Limb (tissue), 2 donors: Measurements from ENCODE around the gene URM1.
A peak's percentile ranks its signal among the peaks of the same experiment; 100 is the strongest.

Source experiments
- DNase-seq, 2 donors: peaks; one replicate each; pipeline ENCODE4 v3.0.0-alpha.2; 2016; ENCODE audit errors: extremely low spot score in 2 of 2

URM1 gene

DNA sequence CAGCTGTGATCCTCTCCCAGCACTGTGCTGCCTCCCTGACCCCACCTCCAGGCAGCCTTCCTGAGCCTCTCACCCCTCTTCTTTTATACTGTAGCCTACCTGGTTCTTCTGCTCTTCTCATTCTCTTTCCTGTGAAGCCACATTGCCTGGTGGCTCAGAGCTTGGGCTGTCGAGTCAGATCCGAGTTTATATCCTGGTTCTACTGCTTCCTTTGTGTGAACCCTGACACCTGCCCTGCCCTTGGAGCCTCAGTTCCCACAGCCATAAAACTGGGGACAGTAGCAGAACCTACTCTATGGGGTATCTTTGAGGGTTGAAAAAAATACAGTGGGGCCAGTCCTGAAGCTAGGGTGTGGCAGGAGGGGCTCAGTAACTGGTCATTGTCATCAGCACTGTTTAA is 22.0 kb upstream of the URM1 start:
- no peak for DNase-seq

DNA sequence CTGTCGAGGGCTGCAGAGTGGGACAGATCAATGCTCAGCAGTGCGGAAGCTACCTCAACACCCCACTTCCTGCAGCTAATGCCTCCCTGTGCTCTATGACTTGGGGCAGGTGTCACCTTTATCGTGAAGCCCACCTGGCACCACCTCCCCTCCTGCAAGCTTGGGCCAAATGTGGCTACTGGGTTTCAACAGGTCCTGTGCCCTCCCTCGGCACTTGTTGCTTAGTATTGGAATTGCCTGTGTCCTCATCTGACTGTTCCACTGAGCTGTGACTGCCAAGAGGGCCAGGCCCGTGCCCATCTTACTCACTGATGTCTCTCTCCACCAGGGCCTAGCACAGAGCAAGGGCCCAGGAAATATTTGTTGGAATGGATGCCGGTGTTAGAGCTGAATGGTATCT is 21.4 kb upstream of the URM1 start:
- DNase-seq, result no peak

DNA sequence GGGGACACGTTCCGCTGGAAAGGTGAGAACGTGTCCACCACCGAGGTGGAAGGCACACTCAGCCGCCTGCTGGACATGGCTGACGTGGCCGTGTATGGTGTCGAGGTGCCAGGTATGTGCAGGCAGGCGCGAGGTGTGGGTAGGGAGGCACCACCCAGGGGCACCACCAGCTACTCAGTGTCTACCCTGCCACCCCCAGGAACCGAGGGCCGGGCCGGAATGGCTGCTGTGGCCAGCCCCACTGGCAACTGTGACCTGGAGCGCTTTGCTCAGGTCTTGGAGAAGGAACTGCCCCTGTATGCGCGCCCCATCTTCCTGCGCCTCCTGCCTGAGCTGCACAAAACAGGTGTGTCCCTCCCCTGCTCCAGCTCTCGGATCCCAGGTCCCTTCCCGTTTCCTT is 15.7 kb upstream of the URM1 start:
- DNase-seq, result no peak

DNA sequence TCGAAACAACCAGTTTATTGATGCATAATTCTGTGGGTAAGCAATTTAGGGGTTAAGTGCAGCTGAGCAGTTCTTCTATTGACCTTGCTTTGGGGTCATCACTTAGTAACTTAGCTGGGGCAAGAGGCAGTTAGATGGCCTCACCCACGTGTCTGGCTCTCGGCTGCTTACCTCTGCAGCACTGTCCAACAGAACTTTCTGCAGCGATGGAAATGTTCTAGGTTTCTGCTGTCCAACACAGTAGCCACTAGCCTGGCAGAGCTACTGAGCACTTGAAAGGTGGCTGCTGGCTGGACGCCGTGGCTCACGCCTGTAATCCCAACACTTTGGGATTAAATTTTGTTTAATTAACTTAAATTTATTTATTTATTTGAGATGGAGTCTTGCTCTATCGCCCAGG is 13.1 kb upstream of the URM1 start:
- DNase-seq, result no peak

DNA sequence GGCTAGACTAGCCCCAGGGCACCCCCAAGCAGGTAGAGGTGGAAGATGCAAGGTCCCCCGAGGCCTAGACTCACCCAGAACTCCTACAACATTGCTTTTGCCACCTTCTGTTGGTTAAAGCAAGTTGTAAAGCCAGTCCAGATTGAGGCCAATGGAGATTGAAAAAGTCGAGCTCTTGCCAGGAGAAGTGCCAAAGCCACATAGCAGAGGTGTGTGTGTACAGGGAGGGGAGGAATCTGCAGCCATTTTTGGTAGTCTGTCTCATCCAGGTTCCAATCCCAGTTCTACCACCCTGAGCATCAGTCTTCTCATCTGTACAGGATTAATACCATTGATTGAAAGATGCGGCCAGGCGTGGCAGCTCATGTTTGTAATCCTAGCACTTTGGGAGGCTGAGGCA is 12.3 kb upstream of the URM1 start:
- DNase-seq, result no peak

DNA sequence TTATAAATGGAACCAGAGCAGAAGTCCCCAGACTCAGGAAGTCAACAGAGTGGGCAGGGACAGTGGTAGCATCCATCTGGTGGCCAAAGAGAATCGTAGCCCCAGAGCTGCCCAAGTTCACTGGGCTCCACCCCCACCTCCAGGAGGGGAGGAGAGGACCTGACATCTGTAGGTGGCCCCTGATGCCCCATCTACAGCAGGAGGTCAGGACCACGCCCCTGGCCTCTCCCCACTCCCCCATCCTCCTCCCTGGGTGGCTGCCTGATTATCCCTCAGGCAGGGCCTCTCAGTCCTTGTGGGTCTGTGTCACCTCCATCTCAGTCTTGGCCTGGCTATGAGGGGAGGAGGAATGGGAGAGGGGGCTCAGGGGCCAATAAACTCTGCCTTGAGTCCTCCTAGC is 10.3 kb upstream of the URM1 start:
- DNase-seq, result no peak

- DNase-seq, result peak in 1 of 2 donors; percentile 51
Observed at GRCh38 chr9:128361296-128361985, 9.7 kb upstream of the URM1 start.

DNA sequence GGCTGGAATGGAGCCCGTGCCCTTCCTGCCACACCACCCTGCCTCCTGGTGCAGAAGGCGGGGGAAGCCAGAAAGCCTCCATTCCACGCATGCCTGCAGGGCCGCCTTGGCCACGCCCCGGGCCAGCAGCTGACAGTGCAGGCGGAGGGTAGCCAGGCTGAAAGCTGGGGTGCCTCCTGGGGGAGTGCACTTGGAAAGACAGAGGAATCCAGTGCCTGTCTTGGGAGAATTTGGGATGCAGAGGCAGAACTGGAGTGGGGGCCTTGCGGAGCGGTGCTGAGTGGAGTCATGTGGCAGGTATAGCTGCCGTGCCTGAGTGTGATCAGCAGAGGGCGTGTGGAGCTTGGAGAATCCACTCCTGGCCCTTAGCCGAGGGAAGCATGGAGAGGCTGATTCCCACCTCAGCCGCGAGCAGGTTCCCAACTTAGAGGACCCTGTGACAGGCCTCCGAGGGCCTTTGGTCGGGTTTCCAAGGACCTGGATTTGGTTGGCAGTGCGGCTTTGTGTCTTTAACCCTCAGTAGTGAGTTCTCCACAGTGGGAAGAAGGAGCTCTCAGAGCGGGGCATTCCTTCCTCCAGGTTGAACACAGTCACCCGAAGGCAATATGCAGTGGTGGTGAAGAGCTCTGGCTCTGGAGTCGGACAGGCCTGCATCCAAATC is 9.1 kb upstream of the URM1 start:
- peak; percentile 90 to 91 for DNase-seq

GRCh38 chr9:128362774-128363173 is 8.4 kb upstream of the URM1 start:
- no peak for DNase-seq

GRCh38 chr9:128365525-128365924 is 5.6 kb upstream of the URM1 start:
- DNase-seq, result no peak

DNA sequence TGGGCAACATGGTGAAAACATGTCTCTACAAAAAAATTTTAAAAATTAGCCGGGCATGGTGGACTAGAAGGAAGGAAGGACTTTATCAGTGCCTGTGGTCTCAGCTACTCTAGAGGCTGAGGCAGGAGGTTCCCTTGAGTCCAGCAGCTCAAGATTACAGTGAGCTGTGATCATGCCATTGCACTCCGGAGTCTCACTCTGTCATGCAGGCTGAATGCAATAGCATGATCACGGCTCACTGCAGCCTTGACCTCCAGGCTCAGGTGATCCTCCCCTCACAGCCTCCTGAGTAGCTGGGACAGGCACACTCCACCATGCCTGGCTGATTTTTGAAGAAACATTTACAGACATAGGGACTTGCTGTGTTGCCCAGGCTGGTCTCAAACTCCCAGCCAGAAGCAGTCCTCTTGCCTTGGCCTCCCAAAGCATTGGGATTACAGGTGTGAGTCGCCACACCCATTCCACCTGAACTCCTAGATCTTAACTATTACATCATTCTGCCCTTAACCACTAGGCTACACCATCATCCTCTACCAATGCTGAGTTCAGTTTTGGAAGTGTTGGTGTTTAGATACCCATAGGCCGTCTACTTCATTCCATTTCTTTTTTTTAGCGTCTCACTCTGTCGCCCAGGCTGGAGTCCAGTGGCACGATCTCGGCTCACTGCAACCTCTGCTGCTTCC is 2.0 kb upstream of the URM1 start:
- DNase-seq, result no peak

DNA sequence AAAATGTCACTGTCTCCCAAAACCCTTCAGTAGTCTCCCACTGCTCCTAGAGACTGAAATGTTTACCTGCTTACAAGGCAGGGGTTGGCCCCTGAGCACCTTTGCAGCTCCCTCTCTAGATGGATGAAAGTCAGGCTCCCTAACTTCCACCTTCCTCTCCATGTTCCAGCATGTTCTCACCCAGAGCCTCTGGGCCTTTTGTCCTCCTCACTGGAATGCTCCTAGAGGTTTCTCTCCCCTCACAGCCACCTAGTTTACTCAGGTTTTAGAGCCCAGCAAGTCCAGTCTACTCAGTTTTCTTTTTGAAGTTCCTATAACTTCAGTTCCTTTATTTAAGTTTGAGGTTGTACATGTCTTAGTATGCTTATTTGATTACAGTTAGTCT is 815 bp upstream of the URM1 start:
- no peak for DNase-seq

GRCh38 chr9:128371630-128372117 is 500 bp downstream of the URM1 start:
- no peak for DNase-seq

GRCh38 chr9:128372188-128372641 is 1.0 kb downstream of the URM1 start:
- DNase-seq, result no peak

DNA sequence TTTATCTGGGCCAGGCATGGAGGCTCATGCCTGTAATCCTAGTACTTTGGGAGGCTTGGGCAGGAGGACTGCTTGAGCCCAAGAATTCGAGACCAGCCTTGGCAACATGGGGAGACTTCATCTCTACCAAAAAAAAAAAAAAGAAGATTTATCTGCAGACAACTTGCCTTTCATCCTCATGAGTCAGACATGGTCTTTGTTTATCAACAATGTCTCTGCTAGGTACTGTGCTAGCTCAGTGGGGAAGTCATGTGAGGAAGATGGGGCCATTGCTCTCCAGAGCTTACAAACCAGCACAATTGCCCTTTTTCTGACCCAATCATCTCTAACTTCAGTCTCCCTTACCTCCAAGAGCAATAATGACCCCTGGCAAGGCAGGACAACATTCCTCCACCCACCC is 1.6 kb downstream of the URM1 start:
- DNase-seq, result no peak

DNA sequence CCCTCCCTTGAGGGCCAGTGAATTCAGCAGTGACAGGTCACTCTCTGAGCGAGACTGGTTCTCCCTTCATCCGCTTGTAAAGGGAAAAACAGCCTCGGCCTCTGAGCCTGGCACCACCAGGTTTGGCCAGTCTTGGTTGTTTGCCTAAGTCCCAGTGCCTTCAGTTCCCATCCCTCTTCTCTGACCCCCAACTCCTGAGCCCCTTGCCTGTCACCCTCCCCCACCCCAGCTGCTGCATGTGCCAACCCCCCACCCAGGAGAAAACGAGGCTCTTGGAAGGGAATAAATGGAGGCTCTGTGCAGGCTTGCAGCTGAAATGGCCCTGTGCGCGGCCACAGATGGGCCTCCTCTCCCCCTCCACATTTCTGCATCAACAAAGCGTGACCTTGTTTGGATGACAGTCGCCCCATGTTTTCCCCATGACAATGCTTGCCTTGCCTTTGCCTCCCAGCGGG is 3.1 kb downstream of the URM1 start:
- DNase-seq, result no peak

GRCh38 chr9:128375865-128376264 is 4.7 kb downstream of the URM1 start:
- no peak for DNase-seq

- no peak for DNase-seq
Observed at GRCh38 chr9:128382261-128382660, 11.1 kb downstream of the URM1 start.

- peak in 1 of 2 donors; percentile 42 for DNase-seq
Observed at GRCh38 chr9:128383007-128383753, 12.0 kb downstream of the URM1 start.

GRCh38 chr9:128383791-128384190 is 12.6 kb downstream of the URM1 start:
- no peak for DNase-seq

GRCh38 chr9:128384801-128385495 is 13.8 kb downstream of the URM1 start:
- no peak for DNase-seq
